Breast epithelium (tissue), 4 donors: ENCODE data around the gene GAL3ST1. TPM values are rescaled to one million over a fixed set of nuclear protein-coding genes. Genes with fewer than 3 reads are reported as not detected.

ENCODE experiments used
- DNase-seq, 2 donors: peaks; one replicate each; pipeline ENCODE4 v3.0.0-alpha.2; 2019; ENCODE audit warnings: low spot score in 2 of 2
- H3K27ac ChIP-seq, 2 donors: fragments of 200-600 bp; sonication (generic) in 1 of 2; one replicate each; pipeline ENCODE4 v1.5.1; 2016 to 2019; ENCODE audit warnings: mild to moderate bottlenecking in 1 of 2
- H3K27me3 ChIP-seq, 2 donors: fragments of 200-600 bp; sonication (generic) in 1 of 2; one replicate each; pipeline versions ENCODE4 v1.5.1 to v1.6.0; 2017 to 2019; ENCODE audit warnings: control low read depth in 1 of 2, mild to moderate bottlenecking in 1 of 2
- H3K36me3 ChIP-seq: fragments of 200-600 bp; one replicate; pipeline ENCODE4 v1.5.1; 2019
- H3K4me1 ChIP-seq, 2 donors: fragments of 200-600 bp; sonication (generic); one replicate each; pipeline ENCODE4 v1.5.1; 2016 to 2019; ENCODE audit warnings: control low read depth in 1 of 2
- H3K4me3 ChIP-seq, 3 donors: fragments of 200-600 bp; sonication (generic); 1 replicate in 2 of 3; 2 replicates in 1 of 3; pipeline ENCODE4 v1.5.1; 2016 to 2019; ENCODE audit warnings: mild to moderate bottlenecking in 3 of 3, moderate library complexity in 2 of 3
- H3K9me3 ChIP-seq, 2 donors: fragments of 200-600 bp; sonication (generic) in 1 of 2; one replicate each; pipeline ENCODE4 v1.5.1; 2016 to 2019; ENCODE audit warnings: control low read depth in 1 of 2
- CTCF ChIP-seq, 3 donors: fragments of 450-650 bp; IDR thresholded peaks; one replicate each; pipeline ENCODE4 v1.5.1; 2016 to 2017; ENCODE audit warnings: antibody characterized with exemption in 3 of 3, mild to moderate bottlenecking in 3 of 3, moderate library complexity in 3 of 3
- POLR2A ChIP-seq: fragments of 450-650 bp; IDR thresholded peaks from one replicate; pipeline ENCODE4 v1.6.1; 2016; ENCODE audit warnings: antibody characterized with exemption, mild to moderate bottlenecking, moderate library complexity
- POLR2AphosphoS5 ChIP-seq, 3 donors: sonication (generic); formaldehyde crosslinking; IDR thresholded peaks; one replicate each; pipeline ENCODE4 v1.6.1; 2017; ENCODE audit warnings: antibody characterized with exemption in 3 of 3
- intact Hi-C: fragments of 100-400 bp; cut with DNase I; formaldehyde crosslinking; loops from one replicate; pipeline ENCODE4 v1.15.1; 2023; ENCODE audit warnings: low total_unique reads
- total RNA-seq, 3 donors: library from RNA; depleted of rRNA; stranded (reverse); fragments of >200 nt; gene quantifications; one replicate each; pipeline ENCODE4 v1.1.0, GENCODE V29; 2016

Gene GAL3ST1
- total RNA-seq, 3 donors from 2014 or later: 1.3 to 2.6 (median 1.3) TPM

GRCh38 chr22:30535182-30535581, 39.3 kb downstream of the GAL3ST1 start:
- no peaks in the 10 kb centered on the region for H3K9me3 ChIP-seq
- H3K27me3 ChIP-seq: no peaks in the 10 kb centered on the region
- TF ChIP-seq POLR2A: no peak
- H3K27ac ChIP-seq: no peak overlapping the region
- DNase-seq: no peak
- H3K4me1 ChIP-seq: no peaks in the 10 kb centered on the region
- H3K4me3 ChIP-seq: no peak overlapping the region
- no peaks in the 10 kb centered on the region for H3K36me3 ChIP-seq
- intact Hi-C loops: no loop called here

GRCh38 chr22:30531651-30532608, 42.5 kb downstream of the GAL3ST1 start:
- Histone ChIP-seq H3K4me3 (no peak overlapping the region), H3K27ac (no peak overlapping the region), H3K27me3 (no peaks in the 10 kb centered on the region), H3K9me3 (no peaks in the 10 kb centered on the region), H3K4me1 (no peaks in the 10 kb centered on the region), H3K36me3 (no peaks in the 10 kb centered on the region)
- TF ChIP-seq CTCF (IDR thresholded peaks at IDR 0.05) (no peak), POLR2AphosphoS5 (IDR thresholded peaks at IDR 0.05) (no peak), POLR2A (no peak)
- no peak for DNase-seq
- intact Hi-C loops: no loop called here

- Histone ChIP-seq H3K4me1 (no peaks in the 10 kb centered on the region), H3K27ac (no peak overlapping the region)
Measured at GRCh38 chr22:30526656-30527055, 47.8 kb downstream of the GAL3ST1 start.

DNA sequence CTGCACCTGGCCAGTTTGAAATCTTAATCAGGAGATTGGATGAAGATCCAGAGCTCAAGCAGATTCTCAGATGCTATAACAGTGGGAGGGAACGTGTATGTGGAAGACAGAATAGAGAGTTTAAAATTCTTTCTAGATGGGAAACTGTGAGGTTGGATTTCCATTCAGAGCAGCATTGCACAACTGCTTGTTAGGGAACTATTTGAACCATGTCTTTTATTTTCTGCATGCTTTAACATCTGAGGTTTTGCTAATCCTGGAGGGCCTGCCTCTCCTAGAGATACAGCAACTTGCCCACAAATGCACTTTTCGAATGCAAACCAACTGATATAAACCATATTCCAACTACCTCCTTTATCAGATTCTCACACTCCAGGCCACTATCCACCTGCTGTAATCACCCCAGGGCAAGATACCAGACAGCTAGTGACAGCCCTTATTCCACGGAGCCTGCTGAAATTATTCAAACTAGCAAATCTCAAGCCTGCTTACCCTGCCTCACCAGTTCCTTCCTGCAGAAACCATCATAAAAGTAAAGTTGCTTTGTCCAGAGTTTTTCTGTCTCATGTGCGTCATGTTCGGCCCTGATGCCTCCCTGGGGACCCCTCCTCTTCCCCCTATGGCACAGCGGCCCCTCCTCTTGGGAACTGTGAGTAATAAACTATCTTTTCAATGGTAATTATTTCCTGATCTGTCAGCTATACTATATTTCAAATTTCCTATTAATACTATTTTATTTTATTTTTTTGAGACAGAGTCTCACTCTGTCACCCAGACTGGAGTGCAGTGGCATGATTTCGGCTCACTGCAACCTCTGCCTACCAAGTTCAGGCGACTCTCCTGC, 50.6 kb downstream of the GAL3ST1 start:
- Histone ChIP-seq H3K36me3 (no peaks in the 10 kb centered on the region), H3K9me3 (no peaks in the 10 kb centered on the region), H3K27ac (no peak overlapping the region), H3K4me3 (no peak overlapping the region), H3K27me3 (no peaks in the 10 kb centered on the region), H3K4me1 (no peaks in the 10 kb centered on the region)
- intact Hi-C loops: no loop called here
- no peak for TF ChIP-seq POLR2A
- no peak for TF ChIP-seq CTCF (IDR thresholded peaks at IDR 0.05)
- no peak for TF ChIP-seq POLR2AphosphoS5 (IDR thresholded peaks at IDR 0.05)
- no peak for DNase-seq

More at GRCh38 chr22:30526656-30527055, 47.8 kb downstream of the GAL3ST1 start:
- no peak for DNase-seq
- TF ChIP-seq POLR2AphosphoS5 (IDR thresholded peaks at IDR 0.05): no peak
- no peak for TF ChIP-seq POLR2A
- TF ChIP-seq CTCF (IDR thresholded peaks at IDR 0.05): no peak
- no peaks in the 10 kb centered on the region for H3K9me3 ChIP-seq
- intact Hi-C loops: no loop called here
- H3K27me3 ChIP-seq: no peaks in the 10 kb centered on the region
- no peaks in the 10 kb centered on the region for H3K36me3 ChIP-seq
- H3K4me3 ChIP-seq: no peak overlapping the region

GRCh38 chr22:30521368-30522156, 52.9 kb downstream of the GAL3ST1 start:
- TF ChIP-seq CTCF (IDR thresholded peaks at IDR 0.05) (no peak), POLR2AphosphoS5 (IDR thresholded peaks at IDR 0.05) (no peak), POLR2A (no peak)
- no peak overlapping the region for H3K27ac ChIP-seq
- DNase-seq: no peak
- intact Hi-C loops: no loop called here
- no peak overlapping the region for H3K4me3 ChIP-seq
- no peaks in the 10 kb centered on the region for H3K4me1 ChIP-seq
- no peaks in the 10 kb centered on the region for H3K27me3 ChIP-seq
- no peaks in the 10 kb centered on the region for H3K9me3 ChIP-seq
- no peaks in the 10 kb centered on the region for H3K36me3 ChIP-seq
